Endodermal cell (in vitro differentiated cells): ENCODE measurements around the gene SLIT1. TPM values are rescaled to one million over a fixed set of nuclear protein-coding genes. Genes with fewer than 3 reads are reported as not detected.

Source experiments
- DNase-seq: peaks from one replicate; pipeline ENCODE4 v3.0.0-alpha.2; 2017
- H3K27ac ChIP-seq: 2 replicates; pipeline ENCODE4 v1.5.1; 2013; ENCODE audit warnings: mild to moderate bottlenecking, low read depth, low read length, moderate library complexity
- H3K27me3 ChIP-seq: 2 replicates; pipeline ENCODE4 v1.6.1; 2013; ENCODE audit warnings: mild to moderate bottlenecking, low read length, moderate library complexity; ENCODE audit not compliant: insufficient read depth, control insufficient read depth, poor library complexity, severe bottlenecking
- H3K36me3 ChIP-seq: 2 replicates; pipeline ENCODE4 v1.7.0; 2013; ENCODE audit warnings: mild to moderate bottlenecking, low read length, moderate library complexity; ENCODE audit not compliant: control insufficient read depth, insufficient read depth
- H3K4me1 ChIP-seq: one replicate; pipeline ENCODE4 v1.7.0; 2013; ENCODE audit warnings: low read length; ENCODE audit not compliant: control insufficient read depth, insufficient read depth
- H3K4me3 ChIP-seq: 2 replicates; pipeline ENCODE4 v1.5.1; 2013; ENCODE audit warnings: mild to moderate bottlenecking, low read length, moderate library complexity
- H3K9ac ChIP-seq: 2 replicates; pipeline ENCODE4 v1.6.1; 2013; ENCODE audit warnings: mild to moderate bottlenecking, low read length, moderate library complexity; ENCODE audit not compliant: poor library complexity, severe bottlenecking; ENCODE audit errors: extremely low read depth
- H3K9me3 ChIP-seq: 2 replicates; pipeline ENCODE4 v1.6.1; 2013; ENCODE audit warnings: mild to moderate bottlenecking, low read length, moderate library complexity; ENCODE audit not compliant: control insufficient read depth
- H3K27ac Mint-ChIP-seq: 2 replicates; pipeline ENCODE4 v1.8.0; 2020; ENCODE audit warnings: mixed read lengths
- H3K27me3 Mint-ChIP-seq: 2 replicates; pipeline ENCODE4 v1.8.0; 2021; ENCODE audit warnings: mild to moderate bottlenecking, mixed read lengths; ENCODE audit not compliant: insufficient read depth
- H3K36me3 Mint-ChIP-seq: 2 replicates; pipeline ENCODE4 v1.8.0; 2020; ENCODE audit warnings: low read depth, mixed read lengths
- H3K4me1 Mint-ChIP-seq: 2 replicates; pipeline ENCODE4 v1.8.0; 2020; ENCODE audit warnings: mixed read lengths
- H3K4me3 Mint-ChIP-seq: 2 replicates; pipeline ENCODE4 v1.8.0; 2020; ENCODE audit warnings: mild to moderate bottlenecking, moderate library complexity, mixed read lengths
- H3K9me3 Mint-ChIP-seq: 2 replicates; pipeline ENCODE4 v1.8.0; 2020; ENCODE audit warnings: mild to moderate bottlenecking, mixed read lengths
- WGBS, 2 experiments: methylation state at CpG; one replicate each; pipeline versions ENCODE4 v1.1.5 to v1.1.7; 2013; ENCODE audit warnings: missing lambda C conversion rate in 2 of 2, mixed read lengths in 1 of 2; ENCODE audit not compliant: insufficient coverage in 1 of 2, insufficient read length in 1 of 2; 5-methylcytosine and 5-hydroxymethylcytosine counted together
- total RNA-seq, 2 donors: library from RNA; stranded (reverse); fragmentation: NEBNext Ultra II Directional in 1 of 2; extraction: Animal tissue kit (Norgen Biotek cat#: 25700) in 1 of 2; gene quantifications; 2 replicates in 1 of 2; 3 replicates in 1 of 2; pipeline ENCODE4 v1.2.1, GENCODE V29; 2021
- TF ChIP-seq, protein P1 (sequence below): fragments of 200-600 bp; sonication (generic); conservative IDR thresholded peaks from 2 replicates; pipeline ENCODE4 v1.5.0; 2021; ENCODE audit warnings: antibody characterized with exemption, mild to moderate bottlenecking

SLIT1 gene
- total RNA-seq, 2 donors from 2014 or later = 0.97 to 2.4 TPM

DNA sequence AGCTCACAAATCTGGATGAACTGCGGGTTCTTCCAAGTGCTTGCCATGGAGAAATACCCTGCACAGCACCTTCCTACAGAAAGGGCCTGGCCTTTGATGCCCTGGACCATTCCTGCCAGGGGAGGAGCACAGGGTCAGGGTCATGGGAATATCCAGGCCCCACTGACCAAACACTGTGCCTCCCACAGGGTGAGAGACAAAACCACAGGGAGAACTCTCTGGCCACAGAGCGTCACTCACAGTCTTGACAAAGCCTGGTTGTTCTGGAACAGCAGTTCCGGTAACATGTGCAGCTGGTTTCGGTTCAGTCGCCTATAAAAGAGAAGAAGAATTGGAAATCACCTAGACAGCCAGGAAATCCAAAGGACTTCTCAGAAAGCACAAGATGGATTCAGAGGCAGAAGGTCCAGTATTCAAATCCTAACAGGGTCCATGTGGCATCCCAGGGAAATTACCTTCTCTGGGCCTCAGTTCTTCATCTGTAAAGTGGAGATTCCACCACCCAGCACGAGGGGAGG lies 28.1 kb downstream of the SLIT1 start:
- WGBS, 2 experiments = 94 to 100% methylated on average over 3 to 6 of the region's 6 CpGs
- Histone ChIP-seq H3K9ac (no peak overlapping the region), H3K4me3 (no peak overlapping the region), H3K4me1 (no peaks in the 10 kb centered on the region), H3K9me3 (no peaks in the 10 kb centered on the region), H3K27ac (no peak overlapping the region), H3K36me3 (no peaks in the 10 kb centered on the region), H3K27me3 (no peaks in the 10 kb centered on the region)
- Mint-ChIP-seq H3K4me1 (no peaks in the 10 kb centered on the region), H3K4me3 (no peak overlapping the region), H3K27me3 (no peaks in the 10 kb centered on the region), H3K9me3 (no peaks in the 10 kb centered on the region), H3K27ac (no peak overlapping the region), H3K36me3 (no peaks in the 10 kb centered on the region)
- TF ChIP-seq, protein P1, sequence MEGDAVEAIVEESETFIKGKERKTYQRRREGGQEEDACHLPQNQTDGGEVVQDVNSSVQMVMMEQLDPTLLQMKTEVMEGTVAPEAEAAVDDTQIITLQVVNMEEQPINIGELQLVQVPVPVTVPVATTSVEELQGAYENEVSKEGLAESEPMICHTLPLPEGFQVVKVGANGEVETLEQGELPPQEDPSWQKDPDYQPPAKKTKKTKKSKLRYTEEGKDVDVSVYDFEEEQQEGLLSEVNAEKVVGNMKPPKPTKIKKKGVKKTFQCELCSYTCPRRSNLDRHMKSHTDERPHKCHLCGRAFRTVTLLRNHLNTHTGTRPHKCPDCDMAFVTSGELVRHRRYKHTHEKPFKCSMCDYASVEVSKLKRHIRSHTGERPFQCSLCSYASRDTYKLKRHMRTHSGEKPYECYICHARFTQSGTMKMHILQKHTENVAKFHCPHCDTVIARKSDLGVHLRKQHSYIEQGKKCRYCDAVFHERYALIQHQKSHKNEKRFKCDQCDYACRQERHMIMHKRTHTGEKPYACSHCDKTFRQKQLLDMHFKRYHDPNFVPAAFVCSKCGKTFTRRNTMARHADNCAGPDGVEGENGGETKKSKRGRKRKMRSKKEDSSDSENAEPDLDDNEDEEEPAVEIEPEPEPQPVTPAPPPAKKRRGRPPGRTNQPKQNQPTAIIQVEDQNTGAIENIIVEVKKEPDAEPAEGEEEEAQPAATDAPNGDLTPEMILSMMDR = no peak
- peak; percentile 17 for DNase-seq

DNA sequence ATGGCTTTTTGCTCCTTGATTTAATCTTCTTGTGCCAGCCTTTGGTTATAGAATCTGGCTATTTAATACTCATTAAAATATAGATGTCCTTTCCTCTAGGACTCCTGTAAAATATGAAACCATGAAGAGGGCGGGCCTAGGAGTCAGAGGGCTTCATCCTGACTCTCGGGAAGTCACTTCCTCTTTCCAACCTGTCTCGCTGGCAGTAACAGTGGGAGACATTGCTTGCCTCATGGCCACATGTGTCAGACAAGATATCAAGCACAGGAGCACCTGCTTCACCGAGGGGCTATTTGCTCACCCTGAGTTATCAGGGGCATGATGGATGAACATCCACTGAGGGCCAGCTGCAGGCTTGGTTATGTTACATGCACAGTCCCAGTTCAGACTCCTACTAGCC lies 31.0 kb downstream of the SLIT1 start:
- Histone ChIP-seq H3K9me3 (no peaks in the 10 kb centered on the region), H3K9ac (no peak overlapping the region), H3K27me3 (no peaks in the 10 kb centered on the region), H3K4me3 (no peak overlapping the region), H3K4me1 (peaks cover 12% of the 10 kb centered on the region), H3K36me3 (no peaks in the 10 kb centered on the region), H3K27ac (no peak overlapping the region)
- WGBS, 2 experiments = 92 to 93% methylated on average over 3 to 4 of the region's 4 CpGs
- Mint-ChIP-seq H3K9me3 (no peaks in the 10 kb centered on the region), H3K4me1 (peaks cover 8% of the 10 kb centered on the region), H3K4me3 (no peak overlapping the region), H3K27ac (no peak overlapping the region), H3K27me3 (no peaks in the 10 kb centered on the region), H3K36me3 (no peaks in the 10 kb centered on the region)
- TF ChIP-seq, protein P1 = no peak
- DNase-seq = peak; percentile 15

DNA sequence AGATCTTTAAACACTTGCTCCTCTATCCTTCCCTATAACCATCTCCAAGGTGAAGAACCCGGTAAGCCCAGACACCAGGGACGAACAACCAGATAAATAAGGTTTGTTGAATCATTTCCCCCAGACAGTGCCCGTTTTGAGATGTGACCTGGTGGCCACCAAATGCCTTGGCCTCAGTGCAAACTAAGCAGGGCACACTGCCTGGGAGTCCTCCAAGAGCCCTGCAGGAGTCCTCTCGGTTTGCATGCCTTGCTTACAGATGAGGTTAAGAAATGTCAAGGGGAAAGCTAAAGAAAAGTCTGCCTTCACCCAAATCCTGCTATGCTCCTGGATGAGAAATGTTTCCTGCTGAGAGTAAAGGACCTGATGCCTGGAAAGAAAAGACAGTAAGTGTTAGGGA lies 31.6 kb downstream of the SLIT1 start:
- 83 to 93% methylated on average over 4 of the region's 4 CpGs for WGBS, 2 experiments
- DNase-seq = peak; percentile 38
- Mint-ChIP-seq H3K27me3 (no peaks in the 10 kb centered on the region), H3K4me3 (no peak overlapping the region), H3K4me1 (peaks cover 15% of the 10 kb centered on the region), H3K36me3 (no peaks in the 10 kb centered on the region), H3K27ac (no peak overlapping the region), H3K9me3 (no peaks in the 10 kb centered on the region)
- no peaks in the 10 kb centered on the region for H3K27me3 ChIP-seq
- H3K4me3 ChIP-seq = no peak overlapping the region
- H3K9ac ChIP-seq = no peak overlapping the region
- peaks cover 13% of the 10 kb centered on the region for H3K4me1 ChIP-seq
- H3K9me3 ChIP-seq = no peaks in the 10 kb centered on the region
- TF ChIP-seq, protein P1 = no peak
- no peak overlapping the region for H3K27ac ChIP-seq
- H3K36me3 ChIP-seq = no peaks in the 10 kb centered on the region
